ENCODE results near the gene CALML6. TPM values are rescaled to one million over a fixed set of nuclear protein-coding genes. Genes with fewer than 3 reads are reported as not detected.
"Not testable (repeated sequence)": the region's sequence is repeated elsewhere in the genome, so short reads cannot be mapped to it uniquely, and the experiment has no call there.

The CALML6 gene
- total RNA-seq, 2 experiments from 2014 or later = 0.41 to 0.86 TPM

DNA sequence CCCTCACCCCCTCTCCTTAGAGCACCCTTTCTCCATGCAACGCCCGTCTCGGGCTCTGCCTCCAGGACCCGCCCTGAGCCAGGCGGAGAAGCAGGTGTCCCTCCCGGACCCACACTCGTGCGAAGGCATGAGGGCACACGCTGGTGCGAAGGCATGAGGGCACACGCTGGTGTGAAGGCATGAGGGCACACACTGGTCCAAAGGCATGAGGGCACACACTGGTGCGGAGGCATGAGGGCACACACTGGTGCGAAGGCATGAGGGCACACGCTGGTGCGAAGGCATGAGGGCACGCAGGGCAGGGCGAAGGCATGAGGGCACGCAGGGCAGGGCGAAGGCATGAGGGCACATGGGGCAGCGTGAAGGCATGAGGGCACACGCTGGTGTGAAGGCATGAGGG, 9.8 kb downstream of the CALML6 start:
- CTCF ChIA-PET = no interaction called here
- DNase-seq = no peak
- Mint-ChIP-seq H3K36me3 (ENCODE audit: low read depth) (no peaks in the 10 kb centered on the region), H3K9me3 (no peaks in the 10 kb centered on the region), H3K4me1 (ENCODE audit: low read depth) (no peaks in the 10 kb centered on the region), H3K4me3 (no peak overlapping the region), H3K27me3 (ENCODE audit: low read depth) (no peaks in the 10 kb centered on the region), H3K27ac (no peak overlapping the region)
- intact Hi-C loops (cut with micrococcal nuclease) = no loop called here

DNA sequence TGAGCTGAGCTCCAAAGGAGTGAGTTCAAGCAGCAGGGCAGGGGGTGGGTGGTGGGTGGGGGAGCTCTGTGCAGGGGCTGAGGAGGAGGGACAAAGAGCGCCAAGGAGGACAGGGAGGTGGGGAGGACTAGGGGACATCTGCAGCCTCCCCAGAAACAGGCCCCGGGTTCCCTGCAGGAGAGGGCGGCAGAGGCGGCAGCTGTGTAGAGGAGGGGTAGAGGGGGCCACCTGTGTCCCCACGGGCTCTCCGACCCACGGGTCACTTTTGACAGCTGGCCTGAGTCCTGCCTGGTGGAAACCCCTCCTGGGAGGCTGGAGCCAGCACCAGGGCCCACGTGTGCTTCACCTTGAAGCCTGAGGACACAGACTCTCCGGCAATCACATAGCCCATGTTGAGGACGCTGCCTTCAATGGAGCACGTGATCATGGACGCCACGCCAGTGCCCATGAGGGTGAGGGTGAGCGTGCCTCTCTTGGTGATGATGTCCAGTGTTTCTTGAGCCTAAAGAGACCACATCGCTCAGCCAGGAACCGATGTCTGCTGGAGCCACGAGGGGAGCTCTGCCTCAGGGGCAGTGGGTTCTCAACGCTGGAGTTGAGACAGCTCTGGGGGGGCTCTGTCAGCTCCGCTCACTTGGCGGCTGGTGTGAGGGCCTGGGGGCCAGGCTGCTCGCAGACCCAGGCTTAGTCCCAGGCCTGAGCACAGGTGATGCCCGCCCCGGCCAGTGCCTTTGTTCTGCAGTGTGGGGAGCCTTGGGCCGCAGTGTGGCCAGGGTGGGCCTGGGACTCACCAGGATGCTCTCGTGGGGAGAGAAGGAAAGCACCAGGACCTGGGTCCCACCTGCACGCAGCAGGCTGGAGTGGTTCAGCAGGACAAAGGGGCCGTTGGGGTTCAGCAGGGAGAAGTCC, 10.6 kb downstream of the CALML6 start:
- CTCF ChIA-PET = no interaction called here
- Mint-ChIP-seq H3K36me3 (ENCODE audit: low read depth) (no peaks in the 10 kb centered on the region), H3K4me1 (ENCODE audit: low read depth) (no peaks in the 10 kb centered on the region)

DNA sequence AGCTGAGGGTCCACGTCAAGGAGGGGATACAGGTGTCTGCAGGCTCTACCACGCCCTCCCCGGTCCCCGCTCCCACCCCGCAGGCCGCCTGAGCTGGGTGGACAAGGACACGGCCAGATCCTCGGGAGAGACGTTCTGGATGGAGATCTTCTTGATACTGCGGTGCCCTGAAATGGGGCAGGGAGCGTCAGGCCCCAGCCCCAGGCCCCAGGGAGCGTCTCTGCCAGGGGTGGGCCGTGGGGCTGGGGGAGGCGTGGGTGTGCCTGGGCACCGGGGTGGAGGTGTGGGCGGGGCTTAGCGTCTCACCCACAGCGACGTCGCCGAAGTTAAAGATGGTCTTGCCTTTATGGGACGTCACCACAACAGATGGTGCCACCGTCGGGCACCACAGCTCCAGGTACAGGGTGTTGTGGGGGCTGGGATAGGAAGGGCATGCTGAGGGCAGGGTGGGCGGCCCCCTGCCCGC, 11.3 kb downstream of the CALML6 start:
- Mint-ChIP-seq H3K4me1 (ENCODE audit: low read depth) (no peaks in the 10 kb centered on the region), H3K27ac (no peak overlapping the region), H3K27me3 (ENCODE audit: low read depth) (no peaks in the 10 kb centered on the region), H3K36me3 (ENCODE audit: low read depth) (no peaks in the 10 kb centered on the region), H3K4me3 (no peak overlapping the region), H3K9me3 (no peaks in the 10 kb centered on the region)
- intact Hi-C loops (cut with micrococcal nuclease) = no loop called here
- DNase-seq = no peak
- CTCF ChIA-PET = no interaction called here

More for the DNA sequence above, 10.6 kb downstream of the CALML6 start:
- no peak overlapping the region for H3K4me3 Mint-ChIP-seq
- intact Hi-C loops (cut with micrococcal nuclease) = no loop called here
- DNase-seq = no peak
- H3K27me3 Mint-ChIP-seq (ENCODE audit: low read depth) = no peaks in the 10 kb centered on the region
- H3K27ac Mint-ChIP-seq = no peak overlapping the region
- no peaks in the 10 kb centered on the region for H3K9me3 Mint-ChIP-seq

DNA sequence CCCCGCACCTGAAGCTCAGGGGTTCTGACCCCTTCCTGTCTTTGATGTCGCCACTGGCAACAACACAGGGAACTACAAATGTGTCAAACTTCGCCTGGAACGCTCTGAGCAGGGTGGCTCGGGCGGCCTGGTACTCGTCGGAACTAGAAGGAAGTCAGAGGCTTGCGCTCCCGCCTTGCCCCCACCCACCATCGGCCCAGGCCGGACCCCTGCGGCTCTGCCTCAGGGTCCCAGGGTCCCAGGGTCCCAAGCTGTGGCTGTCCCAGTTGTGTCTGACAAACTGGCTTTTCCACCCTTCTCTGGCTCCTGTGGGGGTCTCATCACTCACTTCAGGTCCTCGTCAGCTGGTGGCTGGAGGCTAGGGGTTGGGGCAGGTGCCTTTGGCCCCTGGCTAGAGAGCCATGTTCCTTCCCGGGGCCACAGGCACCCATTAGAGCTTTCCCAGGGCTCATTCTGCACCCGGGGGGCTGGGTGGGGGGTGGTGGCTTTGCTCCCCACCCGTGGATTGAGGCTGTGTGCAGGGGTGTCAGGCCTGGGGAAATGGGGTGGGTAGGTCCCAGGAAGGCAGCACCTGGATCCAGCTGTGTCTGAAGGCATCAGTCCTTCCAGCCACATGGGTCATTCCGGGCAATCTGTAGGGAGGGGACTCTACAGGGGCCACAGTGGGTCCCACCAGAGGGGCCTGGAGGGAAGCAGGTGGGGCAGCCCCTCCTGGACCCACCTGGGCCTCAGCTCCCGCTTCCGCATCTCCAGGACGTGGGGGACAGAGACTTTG, 12.0 kb downstream of the CALML6 start:
- DNase-seq = no peak
- H3K4me1 Mint-ChIP-seq (ENCODE audit: low read depth) = no peaks in the 10 kb centered on the region
- intact Hi-C loops (cut with micrococcal nuclease) = no loop called here
- CTCF ChIA-PET = no interaction called here
- H3K4me3 Mint-ChIP-seq = no peak overlapping the region
- H3K27ac Mint-ChIP-seq = no peak overlapping the region
- no peaks in the 10 kb centered on the region for H3K9me3 Mint-ChIP-seq
- no peaks in the 10 kb centered on the region for H3K27me3 Mint-ChIP-seq (ENCODE audit: low read depth)
- H3K36me3 Mint-ChIP-seq (ENCODE audit: low read depth) = no peaks in the 10 kb centered on the region

DNA sequence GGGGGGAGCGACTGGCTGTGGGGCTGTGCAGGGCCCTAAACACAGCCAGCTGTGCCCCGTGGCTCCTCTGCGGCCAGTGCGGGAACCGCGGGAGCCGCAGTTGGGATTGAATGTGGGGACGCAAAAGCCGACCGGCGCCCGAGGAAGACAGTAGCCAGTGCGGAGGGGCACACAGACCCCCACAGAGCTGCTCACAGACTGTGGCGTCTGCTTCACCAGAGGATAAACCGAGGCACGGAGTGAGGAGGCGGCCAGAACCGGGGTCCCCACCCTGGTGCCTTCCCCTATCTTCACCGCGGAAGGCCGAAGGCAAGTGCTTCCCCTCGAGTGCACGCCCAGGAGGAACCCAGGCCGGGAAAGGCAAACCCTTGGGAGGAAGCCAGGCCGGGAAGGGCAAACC, 12.7 kb downstream of the CALML6 start:
- H3K4me1 Mint-ChIP-seq (ENCODE audit: low read depth) = no peaks in the 10 kb centered on the region
- no peaks in the 10 kb centered on the region for H3K36me3 Mint-ChIP-seq (ENCODE audit: low read depth)
- no peak overlapping the region for H3K27ac Mint-ChIP-seq
- intact Hi-C loops (cut with micrococcal nuclease) = no loop called here
- no peak for DNase-seq
- H3K27me3 Mint-ChIP-seq (ENCODE audit: low read depth) = no peaks in the 10 kb centered on the region
- CTCF ChIA-PET = no interaction called here
- no peaks in the 10 kb centered on the region for H3K9me3 Mint-ChIP-seq
- H3K4me3 Mint-ChIP-seq = no peak overlapping the region

DNA sequence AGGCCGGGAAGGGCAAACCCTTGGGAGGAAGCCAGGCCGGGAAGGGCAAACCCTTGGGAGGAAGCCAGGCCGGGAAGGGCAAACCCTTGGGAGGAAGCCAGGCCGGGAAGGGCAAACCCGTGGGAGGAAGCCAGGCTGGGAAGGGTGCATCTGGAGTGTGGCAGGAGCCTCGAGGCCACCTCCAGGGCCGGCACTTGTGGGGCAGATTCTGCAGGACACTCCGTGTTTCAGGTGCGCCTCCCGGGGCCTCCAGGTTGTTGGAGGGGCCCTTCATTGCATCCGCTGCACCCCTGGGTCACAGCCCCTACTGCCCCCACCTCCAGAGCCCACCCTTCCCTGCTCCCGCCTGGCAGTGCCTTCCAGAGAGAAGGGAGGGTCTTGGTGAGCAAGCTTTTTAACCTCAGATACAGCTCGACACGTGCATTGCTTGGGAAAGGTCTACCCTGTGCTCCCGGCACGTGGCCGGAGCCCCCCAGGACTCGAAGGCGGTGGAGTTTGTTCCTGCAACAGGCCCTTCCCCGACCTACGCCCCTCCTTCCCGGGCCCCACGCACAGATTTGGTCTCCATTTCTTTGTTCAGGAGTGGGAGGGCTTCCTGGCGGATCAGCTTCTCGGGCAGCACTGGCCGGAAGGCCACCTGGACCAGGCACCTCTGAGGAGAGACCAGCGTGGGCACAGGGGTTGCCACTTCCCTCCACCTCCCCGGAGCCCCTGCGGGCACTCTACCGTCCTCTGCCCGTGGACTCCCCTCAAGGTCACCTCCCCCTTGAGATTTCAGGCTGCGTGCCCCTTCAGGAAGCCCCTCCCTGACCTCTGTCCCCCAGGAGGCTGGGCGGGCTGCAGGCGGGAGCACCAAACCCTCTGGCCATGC, 13.4 kb downstream of the CALML6 start:
- intact Hi-C loops (cut with micrococcal nuclease) = no loop called here
- CTCF ChIA-PET = no interaction called here
- no peaks in the 10 kb centered on the region for H3K4me1 Mint-ChIP-seq (ENCODE audit: low read depth)

DNA sequence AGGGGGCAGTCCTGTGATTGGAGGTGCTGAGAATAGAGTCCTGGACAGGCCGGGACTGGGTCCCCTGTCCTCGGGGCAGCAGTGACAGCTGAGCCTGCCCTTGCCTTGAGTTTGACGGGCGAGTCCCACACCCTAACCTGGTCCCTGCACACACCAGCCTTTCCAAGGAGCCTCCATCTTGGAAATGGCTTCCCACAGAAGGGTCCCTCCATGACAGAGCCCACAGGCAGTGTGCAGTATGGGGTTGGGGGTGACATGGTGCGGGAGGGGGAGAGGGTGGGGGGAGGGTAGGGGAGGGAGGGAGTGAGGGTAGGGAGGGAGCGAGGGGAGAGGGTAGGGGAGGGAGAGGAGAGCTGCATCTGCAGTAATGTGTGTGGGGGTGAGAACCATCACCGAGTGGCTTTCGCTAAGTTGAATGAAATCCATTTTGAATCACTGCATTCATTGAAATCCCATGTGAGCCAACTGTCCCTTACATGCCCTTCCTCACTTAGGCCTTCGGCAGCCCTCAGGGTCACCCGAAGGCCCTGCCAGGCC, 14.1 kb downstream of the CALML6 start:
- Mint-ChIP-seq H3K36me3 (ENCODE audit: low read depth) (no peaks in the 10 kb centered on the region), H3K9me3 (peaks cover 3% of the 10 kb centered on the region), H3K27ac (no peak overlapping the region), H3K4me3 (no peak overlapping the region), H3K4me1 (ENCODE audit: low read depth) (no peaks in the 10 kb centered on the region), H3K27me3 (ENCODE audit: low read depth) (no peaks in the 10 kb centered on the region)
- CTCF ChIA-PET = no interaction called here
- DNase-seq = no peak
- intact Hi-C loops (cut with micrococcal nuclease) = no loop called here

More for the DNA sequence above, 13.4 kb downstream of the CALML6 start:
- no peaks in the 10 kb centered on the region for H3K9me3 Mint-ChIP-seq
- no peaks in the 10 kb centered on the region for H3K36me3 Mint-ChIP-seq (ENCODE audit: low read depth)
- H3K27me3 Mint-ChIP-seq (ENCODE audit: low read depth) = no peaks in the 10 kb centered on the region
- H3K27ac Mint-ChIP-seq = no peak overlapping the region
- no peak for DNase-seq
- H3K4me3 Mint-ChIP-seq = no peak overlapping the region

DNA sequence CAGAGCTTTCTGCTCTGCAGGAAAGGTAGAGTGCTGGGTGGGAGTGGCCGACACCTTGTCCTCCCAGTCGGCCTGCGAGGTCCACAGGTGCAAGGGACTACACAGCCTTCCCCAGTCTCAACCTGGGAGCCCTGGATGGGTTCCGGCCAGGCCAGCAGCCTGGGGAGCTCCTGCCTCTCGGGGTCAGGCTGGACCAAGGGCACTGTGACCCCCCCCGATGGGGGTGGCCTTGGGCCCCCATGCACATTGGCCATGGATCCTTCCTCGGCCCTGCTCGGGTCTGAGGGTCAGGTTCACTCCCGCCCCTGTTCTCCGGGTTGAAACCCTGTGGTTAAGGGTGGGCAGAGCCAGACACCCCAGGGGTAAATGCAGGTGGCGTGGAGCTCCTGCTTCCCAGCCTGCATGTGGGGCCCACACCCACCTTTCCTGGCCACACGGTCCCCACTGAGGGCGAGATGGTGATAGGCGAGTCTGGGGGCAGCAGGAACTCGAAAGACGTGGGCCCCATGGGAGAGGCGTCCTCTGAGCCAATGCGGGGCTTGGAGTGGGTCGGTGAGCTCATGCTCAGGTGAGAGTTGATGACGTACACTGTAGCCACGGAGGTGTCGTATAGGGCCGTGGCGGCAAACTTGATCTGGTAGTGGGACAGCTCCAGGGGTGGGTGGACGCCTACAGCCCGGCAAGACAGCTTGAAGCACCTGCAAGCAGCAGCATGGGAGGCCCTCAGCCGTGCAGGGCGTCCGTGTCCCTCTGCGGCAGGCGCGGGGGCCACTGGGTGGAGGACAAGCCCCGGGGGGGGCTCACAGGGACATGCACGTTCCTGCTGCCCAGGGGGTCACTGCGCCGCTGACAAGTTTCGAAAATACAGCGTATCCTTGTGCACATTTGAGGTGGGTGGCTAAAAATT, 14.8 kb downstream of the CALML6 start:
- H3K4me1 Mint-ChIP-seq (ENCODE audit: low read depth) = no peaks in the 10 kb centered on the region
- H3K9me3 Mint-ChIP-seq = peaks cover 10% of the 10 kb centered on the region
- no peaks in the 10 kb centered on the region for H3K36me3 Mint-ChIP-seq (ENCODE audit: low read depth)
- intact Hi-C loops (cut with micrococcal nuclease) = no loop called here
- CTCF ChIA-PET = no interaction called here
- H3K27ac Mint-ChIP-seq = no peak overlapping the region
- H3K27me3 Mint-ChIP-seq (ENCODE audit: low read depth) = no peaks in the 10 kb centered on the region
- DNase-seq = no peak
- no peak overlapping the region for H3K4me3 Mint-ChIP-seq

DNA sequence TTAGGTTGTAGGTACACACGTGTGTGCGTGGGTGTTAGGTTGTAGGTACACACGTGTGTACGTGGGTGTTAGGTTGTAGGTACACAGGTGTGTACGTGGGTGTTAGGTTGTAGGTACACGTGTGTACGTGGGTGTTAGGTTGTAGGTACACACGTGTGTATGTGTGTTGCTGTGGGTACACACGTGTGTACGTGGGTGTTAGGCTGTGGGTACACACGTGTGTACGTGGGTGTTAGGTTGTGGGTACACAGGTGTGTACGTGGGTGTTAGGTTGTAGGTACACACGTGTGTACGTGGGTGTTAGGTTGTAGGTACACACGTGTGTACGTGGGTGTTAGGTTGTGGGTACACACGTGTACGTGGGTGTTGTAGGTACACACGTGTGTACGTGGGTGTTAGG, 19.8 kb downstream of the CALML6 start:
- CTCF ChIA-PET = interaction anchor here (0.5 kb wide), 1 partner anchor 103 kb away, joined by 3 read pairs; no protein-coding TSS in a partner anchor
- intact Hi-C loops (cut with micrococcal nuclease); DNase-seq; H3K27me3 Mint-ChIP-seq (ENCODE audit: low read depth); H3K36me3 Mint-ChIP-seq (ENCODE audit: low read depth); H3K27ac Mint-ChIP-seq; H3K4me3 Mint-ChIP-seq; H3K4me1 Mint-ChIP-seq (ENCODE audit: low read depth): not testable (repeated sequence)
- H3K9me3 Mint-ChIP-seq = peaks cover 16% of the 10 kb centered on the region

DNA sequence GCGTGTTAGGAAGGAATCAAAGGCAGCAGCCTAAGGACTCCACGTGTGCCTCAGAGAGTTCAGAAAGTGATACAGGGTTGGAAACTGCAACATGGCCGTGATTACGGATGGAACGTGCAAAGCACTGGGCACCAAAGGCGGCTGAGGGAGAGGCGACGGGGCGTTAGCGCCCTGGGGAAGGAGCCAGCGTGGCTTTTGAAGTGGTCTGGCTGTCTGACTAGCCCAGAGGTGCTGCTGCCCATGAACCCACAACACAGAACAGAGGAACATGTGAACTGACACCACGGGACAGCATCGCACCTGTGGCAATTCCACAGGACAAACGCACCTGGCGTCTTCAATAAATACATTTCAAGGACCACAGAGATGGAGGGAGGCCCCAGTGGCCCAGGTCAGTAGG, 22.0 kb downstream of the CALML6 start:
- Mint-ChIP-seq H3K27me3 (ENCODE audit: low read depth) (no peaks in the 10 kb centered on the region), H3K9me3 (peaks cover 16% of the 10 kb centered on the region), H3K27ac (no peak overlapping the region), H3K4me1 (ENCODE audit: low read depth) (no peaks in the 10 kb centered on the region), H3K36me3 (ENCODE audit: low read depth) (no peaks in the 10 kb centered on the region), H3K4me3 (no peak overlapping the region)
- intact Hi-C loops (cut with micrococcal nuclease) = no loop called here
- DNase-seq = no peak
- CTCF ChIA-PET = no interaction called here

DNA sequence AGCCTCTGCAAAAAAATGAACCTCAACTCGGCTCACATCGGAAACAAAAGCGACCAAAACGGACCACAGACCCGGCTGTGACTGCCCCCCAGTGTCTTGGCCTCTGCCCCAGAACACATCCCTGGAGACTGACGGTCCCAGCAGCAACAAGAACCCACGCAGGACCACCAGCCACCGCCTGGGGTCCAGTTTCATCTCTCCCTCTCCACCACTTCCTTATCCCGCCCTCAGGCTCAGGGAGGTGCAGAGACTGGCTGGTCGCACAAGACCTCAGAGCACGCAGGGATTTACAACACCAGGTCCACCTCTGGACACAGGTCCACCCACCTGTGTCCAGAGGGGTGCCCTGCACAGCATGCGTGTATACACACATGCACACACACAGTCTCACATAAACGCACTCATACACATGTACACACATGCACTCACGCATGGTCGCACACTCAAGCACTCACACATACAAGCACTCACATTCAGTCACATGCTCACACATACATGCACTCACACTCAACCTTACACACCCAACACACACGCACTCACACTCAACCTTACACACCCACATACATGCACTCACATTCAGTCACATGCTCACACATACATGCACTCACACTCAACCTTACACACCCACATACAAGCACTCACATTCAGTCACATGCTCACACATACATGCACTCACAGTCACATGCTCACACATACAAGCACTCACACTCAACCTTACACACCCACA, 22.7 kb downstream of the CALML6 start:
- Mint-ChIP-seq H3K9me3 (peaks cover 16% of the 10 kb centered on the region), H3K27ac (no peak overlapping the region), H3K4me3 (no peak overlapping the region), H3K27me3 (ENCODE audit: low read depth) (no peaks in the 10 kb centered on the region), H3K36me3 (ENCODE audit: low read depth) (no peaks in the 10 kb centered on the region), H3K4me1 (ENCODE audit: low read depth) (no peaks in the 10 kb centered on the region)
- CTCF ChIA-PET = no interaction called here
- intact Hi-C loops (cut with micrococcal nuclease) = no loop called here
- DNase-seq = no peak
